ENCODE measurements around the gene CHN1. TPM values are rescaled to one million over a fixed set of nuclear protein-coding genes. Genes with fewer than 3 reads are reported as not detected.

The CHN1 gene
- total RNA-seq, 5 donors from 2014 or later (not counting 1 experiment from before 2014, with no cell fraction given): 1.4 to 3.2 (median 3.0) TPM

GRCh38 chr2:174965992-174966744, 39.0 kb downstream of the CHN1 start:
- no peak overlapping the region for H3K27ac Mint-ChIP-seq

GRCh38 chr2:174965551-174965950, 39.6 kb downstream of the CHN1 start:
- no peaks in the 10 kb centered on the region for H3K9me3 Mint-ChIP-seq
- no peak for ATAC-seq (replicated peaks in 1 of 4)
- no peak overlapping the region for H3K4me3 ChIP-seq (ENCODE audit: control insufficient read depth in 1 of 2, extremely low read depth in 1 of 2, low read length in 1 of 2)
- ChIA-PET CTCF (interaction anchor here in 1 of 2 donors (1.1 kb wide), 1 partner anchor 267 kb away, joined by 4 read pairs; no protein-coding TSS in a partner anchor), POLR2A (interaction anchor here in 1 of 2 donors (0.6 kb wide), 1 partner anchor 10 kb away, joined by 6 read pairs; no protein-coding TSS in a partner anchor)
- H3K27me3 ChIP-seq (replicated peaks in 1 of 2; ENCODE audit: control insufficient read depth in 2 of 2, extremely low read depth in 1 of 2, insufficient read depth in 2 of 2, low read length in 1 of 2): no peaks in the 10 kb centered on the region
- no peak overlapping the region for H3K27ac ChIP-seq (ENCODE audit: low read length)
- peaks cover 0 to 18% of the 10 kb centered on the region in 2 experiments for H3K4me1 ChIP-seq (ENCODE audit: control insufficient read depth in 1 of 2, extremely low read depth in 1 of 2, insufficient read depth in 2 of 2, low read length in 2 of 2)
- no peaks in the 10 kb centered on the region for H3K36me3 Mint-ChIP-seq
- peaks cover 7 to 14% (median 11%) of the 10 kb centered on the region in 3 donors for H3K4me1 Mint-ChIP-seq
- no CpG with 5 or more reads among the region's 3 CpGs for WGBS (ENCODE audit: insufficient coverage)
- DNase-seq: no peak
- H3K9me3 ChIP-seq: no peaks in the 10 kb centered on the region
- H3K27me3 Mint-ChIP-seq: peaks cover 4 to 5% of the 10 kb centered on the region in 2 donors
- H3K27ac Mint-ChIP-seq: no peak overlapping the region
- H3K4me3 Mint-ChIP-seq: no peak overlapping the region
- H3K36me3 ChIP-seq (ENCODE audit: control insufficient read depth in 2 of 2, extremely low read depth in 1 of 2, insufficient read depth in 1 of 2, low read length in 1 of 2): no peaks in the 10 kb centered on the region

More at GRCh38 chr2:174965992-174966744, 39.0 kb downstream of the CHN1 start:
- ATAC-seq (replicated peaks in 1 of 4) (no peak), DNase-seq (no peak)
- 18% methylated on average over 3 of the region's 5 CpGs for WGBS (ENCODE audit: insufficient coverage)
- ChIA-PET POLR2A (interaction anchor here in 1 of 2 donors (0.6 kb wide), 1 partner anchor 9 kb away, joined by 6 read pairs; no protein-coding TSS in a partner anchor), CTCF (interaction anchor here (0.6 to 1.1 kb wide), 2 partner anchors 268 to 358 kb away, joined by 4 to 6 read pairs; no protein-coding TSS in a partner anchor)
- Mint-ChIP-seq H3K4me3 (no peak overlapping the region), H3K27me3 (peaks cover 4 to 5% of the 10 kb centered on the region in 2 donors), H3K9me3 (no peaks in the 10 kb centered on the region), H3K36me3 (no peaks in the 10 kb centered on the region), H3K4me1 (peaks cover 7 to 9% (median 9%) of the 10 kb centered on the region in 3 donors)
- H3K27ac ChIP-seq (ENCODE audit: low read length): no peak overlapping the region
- peaks cover 0 to 18% of the 10 kb centered on the region in 2 experiments for H3K4me1 ChIP-seq (ENCODE audit: control insufficient read depth in 1 of 2, extremely low read depth in 1 of 2, insufficient read depth in 2 of 2, low read length in 2 of 2)
- no peaks in the 10 kb centered on the region for H3K36me3 ChIP-seq (ENCODE audit: control insufficient read depth in 2 of 2, extremely low read depth in 1 of 2, insufficient read depth in 1 of 2, low read length in 1 of 2)
- no peak overlapping the region for H3K4me3 ChIP-seq (ENCODE audit: control insufficient read depth in 1 of 2, extremely low read depth in 1 of 2, low read length in 1 of 2)
- no peaks in the 10 kb centered on the region for H3K27me3 ChIP-seq (replicated peaks in 1 of 2; ENCODE audit: control insufficient read depth in 2 of 2, extremely low read depth in 1 of 2, insufficient read depth in 2 of 2, low read length in 1 of 2)
- H3K9me3 ChIP-seq: no peaks in the 10 kb centered on the region

- H3K9me3 Mint-ChIP-seq: no peaks in the 10 kb centered on the region
- ChIA-PET CTCF (no interaction called here), POLR2A (no interaction called here)
- Histone ChIP-seq H3K36me3 (ENCODE audit: control insufficient read depth in 2 of 2, extremely low read depth in 1 of 2, insufficient read depth in 1 of 2, low read length in 1 of 2) (no peaks in the 10 kb centered on the region), H3K27me3 (replicated peaks in 1 of 2; ENCODE audit: control insufficient read depth in 2 of 2, extremely low read depth in 1 of 2, insufficient read depth in 2 of 2, low read length in 1 of 2) (no peaks in the 10 kb centered on the region), H3K4me1 (ENCODE audit: control insufficient read depth in 1 of 2, extremely low read depth in 1 of 2, insufficient read depth in 2 of 2, low read length in 2 of 2) (peaks cover 0 to 13% of the 10 kb centered on the region in 2 experiments), H3K9me3 (no peaks in the 10 kb centered on the region), H3K27ac (ENCODE audit: low read length) (no peak overlapping the region), H3K4me3 (ENCODE audit: control insufficient read depth in 1 of 2, extremely low read depth in 1 of 2, low read length in 1 of 2) (no peak overlapping the region)
- ATAC-seq (replicated peaks in 1 of 4): no peak
- no peak overlapping the region for H3K27ac Mint-ChIP-seq
- no CpG with 5 or more reads among the region's 2 CpGs for WGBS (ENCODE audit: insufficient coverage)
- no peak for DNase-seq
- H3K4me3 Mint-ChIP-seq: no peak overlapping the region
- peaks cover 4 to 5% of the 10 kb centered on the region in 2 donors for H3K27me3 Mint-ChIP-seq
- no peaks in the 10 kb centered on the region for H3K36me3 Mint-ChIP-seq
- peaks cover 5 to 11% (median 9%) of the 10 kb centered on the region in 3 donors for H3K4me1 Mint-ChIP-seq
Measured at GRCh38 chr2:174964404-174964803, 40.8 kb downstream of the CHN1 start.

- H3K36me3 Mint-ChIP-seq: no peaks in the 10 kb centered on the region
- WGBS (ENCODE audit: insufficient coverage): 88% methylated on average over 1 of the region's 7 CpGs
- Histone ChIP-seq H3K27ac (ENCODE audit: low read length) (no peak overlapping the region), H3K27me3 (replicated peaks in 1 of 2; ENCODE audit: control insufficient read depth in 2 of 2, extremely low read depth in 1 of 2, insufficient read depth in 2 of 2, low read length in 1 of 2) (no peaks in the 10 kb centered on the region), H3K9me3 (no peaks in the 10 kb centered on the region), H3K4me3 (ENCODE audit: control insufficient read depth in 1 of 2, extremely low read depth in 1 of 2, low read length in 1 of 2) (no peak overlapping the region), H3K4me1 (ENCODE audit: control insufficient read depth in 1 of 2, extremely low read depth in 1 of 2, insufficient read depth in 2 of 2, low read length in 2 of 2) (peaks cover 0 to 9% of the 10 kb centered on the region in 2 experiments), H3K36me3 (ENCODE audit: control insufficient read depth in 2 of 2, extremely low read depth in 1 of 2, insufficient read depth in 1 of 2, low read length in 1 of 2) (no peaks in the 10 kb centered on the region)
- no peak overlapping the region for H3K4me3 Mint-ChIP-seq
- H3K27ac Mint-ChIP-seq: no peak overlapping the region
- no peak for ATAC-seq (replicated peaks in 1 of 4)
- H3K27me3 Mint-ChIP-seq: peaks cover 4 to 5% of the 10 kb centered on the region in 2 donors
- peaks cover 0 to 6% (median 4%) of the 10 kb centered on the region in 3 donors for H3K4me1 Mint-ChIP-seq
- H3K9me3 Mint-ChIP-seq: no peaks in the 10 kb centered on the region
- CTCF ChIA-PET: no interaction called here
- POLR2A ChIA-PET: no interaction called here
- no peak for DNase-seq
Measured at GRCh38 chr2:174963437-174964400, 41.5 kb downstream of the CHN1 start.

GRCh38 chr2:174959787-174960186, 45.4 kb downstream of the CHN1 start:
- Mint-ChIP-seq H3K36me3 (no peaks in the 10 kb centered on the region), H3K27ac (no peak overlapping the region), H3K27me3 (no peaks in the 10 kb centered on the region), H3K4me3 (no peak overlapping the region), H3K9me3 (no peaks in the 10 kb centered on the region), H3K4me1 (peaks cover 0 to 6% (median 2%) of the 10 kb centered on the region in 3 donors)
- Histone ChIP-seq H3K36me3 (ENCODE audit: control insufficient read depth in 2 of 2, extremely low read depth in 1 of 2, insufficient read depth in 1 of 2, low read length in 1 of 2) (no peaks in the 10 kb centered on the region), H3K9me3 (no peaks in the 10 kb centered on the region), H3K27me3 (replicated peaks in 1 of 2; ENCODE audit: control insufficient read depth in 2 of 2, extremely low read depth in 1 of 2, insufficient read depth in 2 of 2, low read length in 1 of 2) (no peaks in the 10 kb centered on the region), H3K27ac (ENCODE audit: low read length) (no peak overlapping the region), H3K4me1 (ENCODE audit: control insufficient read depth in 1 of 2, extremely low read depth in 1 of 2, insufficient read depth in 2 of 2, low read length in 2 of 2) (no peaks in the 10 kb centered on the region), H3K4me3 (ENCODE audit: control insufficient read depth in 1 of 2, extremely low read depth in 1 of 2, low read length in 1 of 2) (no peak overlapping the region)
- ATAC-seq (replicated peaks in 1 of 4) (no peak), DNase-seq (no peak)
- POLR2A ChIA-PET: no interaction called here
- CTCF ChIA-PET: no interaction called here
- 76% methylated on average over 2 of the region's 2 CpGs for WGBS (ENCODE audit: insufficient coverage)

- ChIA-PET POLR2A (no interaction called here), CTCF (interaction anchor here in 1 of 2 donors (0.7 kb wide), 1 partner anchor 175 kb away, joined by 4 read pairs; no protein-coding TSS in a partner anchor)
- Mint-ChIP-seq H3K36me3 (no peaks in the 10 kb centered on the region), H3K4me1 (peaks cover 0 to 6% (median 2%) of the 10 kb centered on the region in 3 donors), H3K27me3 (peaks cover 0 to 9% of the 10 kb centered on the region in 2 donors), H3K4me3 (no peak overlapping the region), H3K9me3 (no peaks in the 10 kb centered on the region), H3K27ac (no peak overlapping the region)
- Histone ChIP-seq H3K27me3 (replicated peaks in 1 of 2; ENCODE audit: control insufficient read depth in 2 of 2, extremely low read depth in 1 of 2, insufficient read depth in 2 of 2, low read length in 1 of 2) (no peaks in the 10 kb centered on the region), H3K36me3 (ENCODE audit: control insufficient read depth in 2 of 2, extremely low read depth in 1 of 2, insufficient read depth in 1 of 2, low read length in 1 of 2) (no peaks in the 10 kb centered on the region), H3K27ac (ENCODE audit: low read length) (no peak overlapping the region), H3K4me1 (ENCODE audit: control insufficient read depth in 1 of 2, extremely low read depth in 1 of 2, insufficient read depth in 2 of 2, low read length in 2 of 2) (no peaks in the 10 kb centered on the region), H3K4me3 (ENCODE audit: control insufficient read depth in 1 of 2, extremely low read depth in 1 of 2, low read length in 1 of 2) (no peak overlapping the region), H3K9me3 (no peaks in the 10 kb centered on the region)
- no peak for ATAC-seq (replicated peaks in 1 of 4)
- no peak for DNase-seq
- WGBS (ENCODE audit: insufficient coverage): 69% methylated on average over 4 of the region's 5 CpGs
Measured at GRCh38 chr2:174957050-174957449, 48.1 kb downstream of the CHN1 start.
